Erythroblast (primary cell): Measurements from ENCODE around the gene PDZD7.
A peak's percentile ranks its signal among the peaks of the same experiment; 100 is the strongest.

Experiments used
- DNase-seq, 2 experiments: peaks; one replicate each; lab custom pipeline; 2025; lab: John Stamatoyannopoulos, UW
- GATA1 ChIP-seq: IDR thresholded peaks from 2 replicates; pipeline ENCODE4 v1.6.1; 2011; ENCODE audit warnings: low read depth, mild to moderate bottlenecking, control low read depth, low read length, moderate library complexity
- POLR2A ChIP-seq: IDR thresholded peaks from 2 replicates; pipeline ENCODE4 v1.6.1; 2011; ENCODE audit warnings: mild to moderate bottlenecking, low read length

PDZD7 gene

DNA sequence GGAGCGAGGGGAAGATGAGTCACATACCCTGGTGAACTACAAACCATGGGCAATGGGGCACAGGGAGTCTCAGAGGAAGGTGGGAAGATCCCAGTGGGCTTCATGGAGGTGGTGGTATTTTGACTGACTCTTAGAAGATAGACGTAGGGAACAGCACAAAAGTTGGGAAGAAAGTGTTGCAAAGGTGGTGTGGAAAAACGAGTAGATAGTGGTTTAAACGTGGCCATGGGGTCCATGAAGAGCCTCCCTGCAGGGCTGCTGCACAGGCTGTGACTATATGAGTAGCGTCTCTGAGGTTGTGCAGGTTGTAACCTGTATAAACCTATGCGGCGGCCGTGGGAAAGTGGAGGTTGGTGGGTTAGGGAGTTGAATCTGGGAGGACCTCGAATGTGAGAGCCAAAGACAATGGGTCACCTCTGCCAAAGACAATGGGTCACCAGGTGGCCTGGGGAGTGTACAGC, 17.5 kb downstream of the PDZD7 start:
- DNase-seq = no peak
- TF ChIP-seq GATA1 = no peak

DNA sequence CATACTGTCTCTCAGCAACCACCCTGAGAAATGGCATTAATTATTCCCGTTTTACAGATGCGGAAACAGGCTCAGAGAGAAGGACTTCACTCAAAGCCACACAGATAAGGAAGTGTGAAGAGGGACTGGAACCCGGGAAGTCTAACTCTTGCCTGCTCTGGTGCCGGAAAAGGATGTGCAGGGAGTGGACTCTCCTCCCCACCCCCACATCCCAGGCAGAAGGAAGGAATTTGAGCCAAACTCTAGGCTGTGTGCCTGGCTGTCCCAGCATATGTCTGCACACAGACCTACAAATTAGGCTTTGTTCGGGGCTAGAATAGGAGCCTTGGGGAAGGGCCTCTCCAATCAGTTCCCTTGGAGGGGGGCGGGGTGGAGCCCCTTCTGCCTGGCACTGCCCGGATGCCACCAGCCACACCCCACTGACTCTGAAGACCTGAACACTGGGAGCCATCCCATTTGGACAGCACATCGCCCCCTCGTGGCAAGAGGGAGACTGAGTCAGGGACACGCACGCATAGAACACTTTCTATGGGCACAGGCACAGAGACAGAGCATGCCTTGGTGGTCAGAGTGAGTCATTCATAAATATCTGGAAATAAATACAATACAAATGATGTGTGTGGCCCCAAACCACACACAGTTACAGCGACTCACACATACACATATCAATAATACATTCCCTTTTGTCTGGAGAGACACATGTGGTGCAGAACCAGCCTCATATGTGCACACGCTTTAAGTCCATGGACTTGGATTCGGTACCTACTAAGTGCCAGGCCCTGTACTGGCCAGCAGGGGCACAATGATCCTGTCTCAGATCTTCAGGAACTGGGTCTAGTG, 18.2 kb downstream of the PDZD7 start:
- TF ChIP-seq POLR2A (no peak), GATA1 (no peak)
- peak; percentile 83 to 85 for DNase-seq

DNA sequence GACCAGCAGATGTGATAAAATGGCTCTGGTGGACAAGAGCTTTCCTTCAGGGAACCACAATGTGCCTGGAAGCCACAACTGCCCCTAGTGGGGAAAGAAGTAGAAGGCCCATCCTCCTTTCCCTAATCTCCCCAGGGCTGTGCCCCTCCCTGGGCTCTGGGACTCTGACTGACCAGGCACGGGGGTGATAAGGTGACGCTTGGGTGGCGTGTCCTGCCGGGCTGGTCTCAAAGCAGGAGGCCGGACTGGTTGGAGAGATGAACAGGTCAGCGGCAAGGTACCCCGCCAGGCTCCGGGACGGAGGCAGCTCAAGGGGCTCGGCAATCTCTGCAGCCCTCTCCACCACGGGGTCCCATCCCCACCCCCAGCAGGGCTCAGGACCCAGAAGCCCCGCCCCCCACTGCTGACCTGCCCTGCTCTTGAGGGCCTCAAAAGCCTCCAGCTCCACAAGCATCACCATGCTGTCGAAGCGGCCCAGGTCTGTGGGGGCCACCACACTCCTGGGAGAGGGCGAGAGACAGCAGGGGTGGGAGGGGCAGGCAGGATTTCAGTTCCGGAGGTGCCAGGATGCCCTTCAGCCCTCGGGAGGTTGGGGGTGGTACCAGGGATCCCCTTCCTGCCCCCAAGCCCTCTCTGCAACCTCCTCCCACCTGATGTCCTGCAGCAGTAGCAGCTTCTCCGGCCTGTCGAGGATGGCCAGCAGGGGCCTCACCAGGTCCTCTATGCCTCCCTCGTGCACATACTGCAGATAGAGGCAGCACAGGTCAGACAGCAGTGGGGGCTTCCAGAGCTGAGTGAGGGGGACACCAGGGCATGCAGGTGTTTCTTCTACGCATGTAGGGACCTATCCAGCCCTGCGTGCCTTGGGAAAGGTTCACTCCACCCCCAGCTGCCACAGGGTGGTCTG, 19.2 kb downstream of the PDZD7 start:
- DNase-seq = peak; percentile 56 to 62
- TF ChIP-seq GATA1 = no peak
- no peak for TF ChIP-seq POLR2A

DNA sequence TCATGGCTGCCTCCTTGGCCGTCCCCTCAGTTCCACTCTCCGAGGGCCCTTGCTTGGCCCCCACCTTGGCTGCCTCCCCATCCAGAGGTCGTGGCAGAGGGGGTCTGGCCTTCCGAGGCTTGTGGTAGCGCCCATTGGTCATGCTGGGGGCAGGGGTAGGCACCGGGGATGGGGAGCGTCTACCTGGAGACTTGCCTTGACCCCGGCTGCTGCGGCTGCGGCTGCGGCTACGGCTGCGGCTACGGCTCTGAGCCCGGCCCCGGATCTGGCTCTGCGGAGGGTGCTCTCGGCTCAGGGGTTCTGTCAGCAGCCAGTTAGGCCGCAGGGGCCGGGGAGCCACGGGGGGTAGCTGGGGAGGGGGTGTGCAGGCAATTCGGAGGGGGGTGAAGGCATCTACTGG, 20.6 kb downstream of the PDZD7 start:
- TF ChIP-seq POLR2A = no peak
- TF ChIP-seq GATA1 = no peak
- no peak for DNase-seq

DNA sequence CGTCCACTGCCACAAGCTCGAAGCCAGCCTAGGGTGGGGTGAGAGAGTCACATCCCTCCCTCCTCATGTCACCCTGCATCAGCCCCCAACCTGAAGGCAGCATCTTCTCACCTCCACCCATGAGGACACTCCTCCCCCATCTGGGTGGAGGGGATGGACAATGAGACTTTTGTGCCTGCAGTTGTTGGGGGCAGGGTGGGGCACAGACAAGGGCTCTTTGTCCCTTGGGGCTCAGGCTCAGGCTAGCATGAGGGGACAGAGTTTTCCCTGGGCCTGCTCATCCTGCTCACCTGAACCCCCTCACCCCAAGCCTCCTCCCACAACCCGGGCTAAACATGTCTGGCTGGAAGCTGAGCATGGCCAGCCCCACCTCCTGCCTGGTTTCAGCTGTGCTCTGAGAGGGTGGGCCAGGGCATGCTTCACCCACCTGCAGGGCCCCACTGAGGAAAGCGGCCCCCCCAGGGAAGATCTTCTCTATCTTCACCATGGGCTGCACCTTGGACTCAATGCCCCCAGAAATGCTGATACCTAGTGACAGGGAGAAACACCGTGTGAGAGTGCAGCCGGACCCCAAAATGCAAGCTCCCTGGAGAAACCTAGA, 22.0 kb downstream of the PDZD7 start:
- DNase-seq = no peak
- TF ChIP-seq POLR2A (no peak), GATA1 (no peak)

DNA sequence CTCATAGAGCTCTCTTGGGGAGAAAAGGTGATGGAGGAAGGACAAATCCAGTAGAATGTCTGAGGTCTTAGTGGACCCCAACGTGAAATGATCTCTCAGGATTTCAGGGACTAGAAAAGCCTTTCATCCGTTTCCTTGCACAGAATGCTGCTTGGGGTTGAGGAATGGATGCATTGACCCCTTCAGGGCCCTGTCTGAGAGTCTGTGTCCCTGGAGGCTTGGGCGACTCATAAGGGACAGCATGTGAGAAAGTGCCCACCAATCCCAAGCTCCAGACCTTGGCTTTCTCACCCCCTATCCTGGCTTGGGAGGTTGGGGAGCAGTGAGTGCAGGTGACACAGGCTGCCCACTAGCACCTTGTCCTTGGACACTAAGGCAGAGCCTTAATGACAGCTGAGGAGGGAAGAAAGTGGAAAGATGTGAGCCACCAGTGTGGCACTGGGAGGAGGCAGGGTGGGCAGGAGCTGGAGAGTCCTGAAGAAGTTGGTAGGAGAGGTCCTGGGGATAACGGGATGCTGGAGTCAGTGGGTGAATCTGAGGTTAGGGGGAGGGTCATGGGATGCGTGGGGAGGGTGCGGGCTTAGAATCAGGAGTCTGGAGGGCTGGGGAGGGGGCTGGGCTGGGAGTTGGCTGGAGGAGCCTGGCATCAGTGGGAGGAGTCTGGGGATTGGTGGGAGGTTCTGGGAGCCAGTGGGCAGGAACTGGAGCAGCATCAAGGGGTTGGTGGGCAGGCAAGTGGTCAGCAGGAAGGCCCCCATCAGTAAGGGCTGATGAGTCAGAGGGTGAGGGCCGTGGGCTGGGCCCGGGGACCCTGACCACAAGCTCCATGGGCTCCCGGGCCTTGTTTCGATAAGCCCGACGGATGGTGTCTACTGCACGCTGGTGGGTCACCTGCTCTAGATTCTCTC, 22.8 kb downstream of the PDZD7 start:
- TF ChIP-seq GATA1 (no peak), POLR2A (no peak)
- no peak for DNase-seq

DNA sequence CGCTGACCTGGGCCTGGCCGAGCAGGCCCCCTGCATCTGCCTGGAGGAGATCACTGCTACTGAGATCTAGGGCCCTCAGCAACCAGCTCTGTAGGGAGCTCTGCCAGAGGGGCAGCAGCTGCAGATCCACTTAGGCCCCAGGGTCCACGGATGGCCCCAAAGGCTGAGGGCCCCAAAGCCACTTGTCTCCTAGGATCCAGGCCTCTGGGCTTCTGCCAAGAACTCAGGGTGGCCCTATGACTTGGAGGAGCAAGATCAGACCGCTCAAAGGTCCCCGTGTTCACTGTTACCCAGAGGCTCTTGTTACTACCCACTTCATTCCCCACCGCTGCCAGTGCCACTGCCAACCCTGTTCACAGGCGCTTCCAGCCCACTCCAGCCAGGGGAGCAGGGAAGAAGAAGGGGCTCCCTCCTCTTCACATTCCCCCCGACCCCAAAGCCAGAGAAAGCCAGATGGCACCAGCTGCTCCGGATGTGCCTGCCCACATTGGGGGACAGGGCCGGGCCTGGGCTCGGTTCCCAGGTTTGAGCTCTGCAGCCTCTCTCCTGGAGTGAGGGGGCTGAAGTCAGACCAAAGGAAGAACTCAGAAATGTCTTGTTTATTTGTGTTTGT, 23.7 kb downstream of the PDZD7 start:
- no peak for TF ChIP-seq GATA1
- no peak for TF ChIP-seq POLR2A
- DNase-seq = no peak

DNA sequence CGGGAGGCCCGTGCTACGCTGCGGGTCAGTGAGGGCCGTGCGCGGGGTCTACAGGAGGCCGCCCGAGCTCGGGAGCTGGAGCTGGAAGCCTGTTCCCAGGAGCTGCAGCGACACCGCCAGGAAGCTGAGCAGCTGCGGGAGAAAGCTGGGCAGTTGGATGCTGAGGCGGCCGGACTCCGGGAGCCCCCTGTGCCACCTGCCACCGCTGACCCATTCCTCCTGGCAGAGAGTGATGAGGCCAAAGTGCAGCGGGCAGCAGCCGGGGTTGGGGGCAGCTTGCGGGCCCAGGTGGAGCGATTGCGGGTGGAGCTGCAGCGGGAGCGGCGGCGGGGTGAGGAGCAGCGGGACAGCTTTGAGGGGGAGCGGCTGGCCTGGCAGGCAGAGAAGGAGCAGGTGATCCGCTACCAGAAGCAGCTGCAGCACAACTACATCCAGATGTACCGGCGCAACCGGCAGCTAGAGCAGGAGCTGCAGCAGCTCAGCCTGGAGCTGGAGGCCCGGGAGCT, 24.3 kb downstream of the PDZD7 start:
- no peak for TF ChIP-seq POLR2A
- no peak for TF ChIP-seq GATA1
- no peak for DNase-seq

DNA sequence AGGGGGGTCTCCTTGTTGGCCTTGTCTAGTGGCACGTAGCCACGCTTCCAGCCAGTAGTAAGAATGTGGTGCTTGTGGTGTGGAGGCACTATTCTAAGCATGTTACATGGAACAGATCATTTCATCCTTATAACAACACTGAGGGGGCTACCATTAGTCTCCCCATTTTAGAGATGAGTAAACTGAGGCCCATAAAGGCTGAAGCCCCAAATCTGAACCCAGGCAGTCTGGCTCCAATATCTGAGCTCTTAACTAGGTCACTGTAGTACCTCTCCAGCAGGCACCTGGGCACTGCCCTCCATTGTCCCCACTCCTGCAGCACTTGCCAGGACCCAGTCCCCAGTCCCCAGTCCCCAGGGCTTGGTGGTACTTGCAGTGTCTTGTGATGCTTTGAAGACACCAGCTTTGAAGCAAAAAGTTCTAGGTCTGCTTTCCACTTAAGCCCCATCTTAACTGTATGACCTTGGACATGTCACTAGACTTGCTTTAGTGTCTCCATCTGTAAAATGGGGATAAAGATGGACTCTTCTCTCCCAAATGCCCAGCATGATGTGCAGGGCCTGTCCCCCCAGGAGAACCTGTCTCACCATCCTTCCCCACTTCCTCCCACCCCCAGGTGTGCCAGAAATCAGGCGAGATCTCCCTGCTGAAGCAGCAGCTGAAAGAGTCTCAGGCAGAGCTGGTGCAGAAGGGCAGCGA, 24.9 kb downstream of the PDZD7 start:
- no peak for TF ChIP-seq GATA1
- no peak for TF ChIP-seq POLR2A
- DNase-seq = no peak

DNA sequence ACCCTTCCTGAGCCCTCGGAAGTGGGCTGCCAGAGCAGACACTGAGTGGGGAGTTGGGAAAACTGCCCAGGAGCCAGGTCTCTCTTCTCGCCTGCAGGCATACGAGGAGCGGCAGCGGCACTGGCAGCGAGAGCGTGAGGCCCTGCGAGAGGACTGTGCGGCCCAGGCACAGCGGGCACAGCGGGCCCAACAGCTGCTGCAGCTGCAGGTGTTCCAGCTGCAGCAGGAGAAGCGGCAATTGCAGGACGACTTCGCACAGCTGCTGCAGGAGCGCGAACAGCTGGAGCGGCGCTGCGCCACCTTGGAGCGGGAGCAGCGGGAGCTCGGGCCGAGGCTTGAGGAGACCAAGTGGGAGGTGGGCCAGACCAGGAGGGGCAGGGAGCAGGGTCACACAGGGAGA, 25.6 kb downstream of the PDZD7 start:
- DNase-seq = no peak
- TF ChIP-seq POLR2A (no peak), GATA1 (no peak)

DNA sequence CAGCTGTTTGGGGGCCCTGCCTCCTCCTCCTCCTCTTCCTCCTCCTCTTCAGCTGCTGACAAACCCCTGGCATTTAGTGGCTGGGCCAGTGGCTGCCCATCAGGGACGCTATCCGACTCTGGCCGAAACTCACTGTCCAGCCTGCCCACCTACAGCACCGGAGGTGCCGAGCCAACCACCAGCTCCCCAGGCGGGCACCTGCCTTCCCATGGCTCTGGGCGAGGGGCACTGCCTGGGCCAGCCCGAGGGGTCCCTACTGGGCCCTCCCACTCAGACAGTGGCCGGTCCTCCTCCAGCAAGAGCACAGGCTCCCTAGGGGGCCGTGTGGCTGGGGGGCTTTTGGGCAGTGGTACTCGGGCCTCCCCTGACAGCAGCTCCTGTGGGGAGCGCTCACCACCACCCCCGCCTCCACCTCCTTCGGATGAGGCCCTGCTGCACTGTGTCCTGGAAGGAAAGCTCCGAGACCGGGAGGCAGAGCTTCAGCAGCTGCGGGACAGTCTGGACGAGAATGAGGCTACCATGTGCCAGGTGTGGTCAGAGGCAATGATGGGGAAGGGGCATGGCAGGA, 27.2 kb downstream of the PDZD7 start:
- DNase-seq = no peak
- TF ChIP-seq POLR2A (no peak), GATA1 (no peak)

DNA sequence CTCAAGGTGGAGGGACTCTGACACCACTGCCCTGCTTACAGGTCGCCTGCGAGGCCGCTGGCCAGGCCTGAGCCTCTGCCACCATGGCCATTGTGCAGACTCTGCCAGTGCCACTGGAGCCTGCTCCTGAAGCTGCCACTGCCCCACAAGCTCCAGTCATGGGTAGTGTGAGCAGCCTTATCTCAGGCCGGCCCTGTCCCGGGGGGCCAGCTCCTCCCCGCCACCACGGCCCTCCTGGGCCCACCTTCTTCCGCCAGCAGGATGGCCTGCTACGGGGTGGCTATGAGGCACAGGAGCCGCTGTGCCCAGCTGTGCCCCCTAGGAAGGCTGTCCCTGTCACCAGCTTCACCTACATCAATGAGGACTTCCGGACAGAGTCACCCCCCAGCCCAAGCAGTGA, 28.5 kb downstream of the PDZD7 start:
- no peak for DNase-seq
- TF ChIP-seq GATA1 (no peak), POLR2A (no peak)
